MCF 10A (cell line): Measurements from ENCODE around the gene BTC. TPM values are rescaled to one million over a fixed set of nuclear protein-coding genes. Genes with fewer than 3 reads are reported as not detected.

Source experiments
- BruUV-seq: library from RNA; stranded (reverse); fragments of 400-500 nt; replicated peaks from 2 replicates; lab custom pipeline; 2021; lab: Mats Ljungman, UMichigan
- CTCF ChIA-PET: fragments of 300-600 bp; sonication (Branson Sonifier 250); formaldehyde crosslinking; extraction: SDS; loops from one replicate; lab custom pipeline; 2021; ENCODE audit warnings: antibody characterized with exemption, inconsistent platforms; lab: Yijun Ruan, JAX
- POLR2A ChIA-PET: fragments of 300-600, 350-650 bp; sonication (Branson Sonifier 250); formaldehyde crosslinking; extraction: SDS; loops from one replicate; lab custom pipeline; 2020; ENCODE audit warnings: antibody characterized with exemption, inconsistent platforms; lab: Yijun Ruan, JAX
- DNase-seq: peaks from one replicate; pipeline ENCODE4 v3.0.0-alpha.2; 2018; ENCODE audit not compliant: unreplicated experiment
- H3K27ac Mint-ChIP-seq: one replicate; pipeline ENCODE4 v1.8.0; 2022; ENCODE audit warnings: mild to moderate bottlenecking, low read depth, mixed read lengths; ENCODE audit not compliant: unreplicated experiment
- H3K27me3 Mint-ChIP-seq: one replicate; pipeline ENCODE4 v1.8.0; 2022; ENCODE audit warnings: mixed read lengths; ENCODE audit not compliant: insufficient read depth, unreplicated experiment
- H3K36me3 Mint-ChIP-seq: one replicate; pipeline ENCODE4 v1.8.0; 2022; ENCODE audit warnings: mild to moderate bottlenecking, moderate library complexity, mixed read lengths; ENCODE audit not compliant: insufficient read depth, unreplicated experiment
- H3K4me1 Mint-ChIP-seq: one replicate; pipeline ENCODE4 v1.8.0; 2022; ENCODE audit warnings: mixed read lengths; ENCODE audit not compliant: insufficient read depth, unreplicated experiment
- H3K4me3 Mint-ChIP-seq: one replicate; pipeline ENCODE4 v1.8.0; 2022; ENCODE audit warnings: mild to moderate bottlenecking, moderate library complexity, mixed read lengths; ENCODE audit not compliant: unreplicated experiment
- H3K9me3 Mint-ChIP-seq: one replicate; pipeline ENCODE4 v1.8.0; 2022; ENCODE audit warnings: mixed read lengths; ENCODE audit not compliant: unreplicated experiment
- CTCF ChIP-seq: fragments of 200-600 bp; IDR thresholded peaks from one replicate; pipeline ENCODE4 v1.8.0; 2022; ENCODE audit warnings: antibody characterized with exemption, mild to moderate bottlenecking; ENCODE audit not compliant: unreplicated experiment
- intact Hi-C: fragments of 100-400 bp; cut with micrococcal nuclease; formaldehyde crosslinking; loops from 2 replicates; pipeline ENCODE4 v1.14.1; 2022
- total RNA-seq: library from RNA; stranded (reverse); gene quantifications from 2 replicates; pipeline ENCODE4 v1.2.3, GENCODE V29; 2022

BTC gene
- total RNA-seq, 1 experiment from 2014 or later, result 1.7 TPM

GRCh38 chr4:74754218-74754617 lies 40.1 kb downstream of the BTC start:
- POLR2A ChIA-PET, result interaction anchor here (0.9 kb wide), 1 partner anchor 10 kb away, joined by 5 read pairs; no protein-coding TSS in a partner anchor
- CTCF ChIA-PET, result interaction anchor here (0.6 kb wide), 1 partner anchor 12 kb away, joined by 6 read pairs; no protein-coding TSS in a partner anchor
- no TSS peak for BruUV-seq

GRCh38 chr4:74752798-74753197 lies 41.5 kb downstream of the BTC start:
- TF ChIP-seq CTCF, result no peak
- no peaks in the 10 kb centered on the region for H3K36me3 Mint-ChIP-seq
- no peak overlapping the region for H3K27ac Mint-ChIP-seq
- CTCF ChIA-PET, result interaction anchor here (0.5 kb wide), 1 partner anchor 935 kb away, joined by 3 read pairs; no protein-coding TSS in a partner anchor
- POLR2A ChIA-PET, result no interaction called here
- H3K4me3 Mint-ChIP-seq, result no peak overlapping the region
- intact Hi-C loops, result no loop called here
- BruUV-seq, result no TSS peak
- H3K4me1 Mint-ChIP-seq, result no peaks in the 10 kb centered on the region
- no peaks in the 10 kb centered on the region for H3K9me3 Mint-ChIP-seq
- no peaks in the 10 kb centered on the region for H3K27me3 Mint-ChIP-seq
- DNase-seq, result no peak

More at GRCh38 chr4:74754218-74754617, 40.1 kb downstream of the BTC start:
- H3K27me3 Mint-ChIP-seq, result no peaks in the 10 kb centered on the region
- H3K27ac Mint-ChIP-seq, result no peak overlapping the region
- peaks cover 5% of the 10 kb centered on the region for H3K4me1 Mint-ChIP-seq
- DNase-seq, result no peak
- H3K4me3 Mint-ChIP-seq, result no peak overlapping the region
- intact Hi-C loops, result no loop called here
- no peaks in the 10 kb centered on the region for H3K9me3 Mint-ChIP-seq
- TF ChIP-seq CTCF, result no peak
- no peaks in the 10 kb centered on the region for H3K36me3 Mint-ChIP-seq

- Mint-ChIP-seq H3K27ac (no peak overlapping the region), H3K4me3 (no peak overlapping the region), H3K27me3 (no peaks in the 10 kb centered on the region), H3K9me3 (no peaks in the 10 kb centered on the region), H3K4me1 (no peaks in the 10 kb centered on the region), H3K36me3 (no peaks in the 10 kb centered on the region)
- ChIA-PET CTCF (interaction anchor here (0.6 kb wide), 1 partner anchor 1075 kb away, joined by 3 read pairs; no protein-coding TSS in a partner anchor), POLR2A (interaction anchor here (1.1 kb wide), 1 partner anchor 9 kb away, joined by 4 read pairs; no protein-coding TSS in a partner anchor)
- TF ChIP-seq CTCF, result no peak
- BruUV-seq, result no TSS peak
- DNase-seq, result no peak
- intact Hi-C loops, result no loop called here
These were observed 42.5 kb downstream of the BTC start for GRCh38 chr4:74751856-74752255.

- Mint-ChIP-seq H3K4me1 (no peaks in the 10 kb centered on the region), H3K9me3 (no peaks in the 10 kb centered on the region), H3K27ac (no peak overlapping the region), H3K4me3 (no peak overlapping the region), H3K36me3 (no peaks in the 10 kb centered on the region), H3K27me3 (no peaks in the 10 kb centered on the region)
- intact Hi-C loops, result no loop called here
- BruUV-seq, result no TSS peak
- no peak for DNase-seq
- ChIA-PET POLR2A (interaction anchor here (1.1 kb wide), 1 partner anchor 9 kb away, joined by 4 read pairs; no protein-coding TSS in a partner anchor), CTCF (no interaction called here)
- no peak for TF ChIP-seq CTCF
These were observed 43.1 kb downstream of the BTC start for GRCh38 chr4:74751247-74751646.
